A549 treated with AZD2906 at 1 μM for 4 hours (cell line): ENCODE results near the gene TAF7. TPM values are rescaled to one million over a fixed set of nuclear protein-coding genes. Genes with fewer than 3 reads are reported as not detected.

Source experiments
- total RNA-seq: library from RNA; stranded (reverse); fragments of 200-300 nt; extraction: Qiagen RNA extraction; gene quantifications from 5 replicates; pipeline ENCODE4 v1.2.3, GENCODE V29; 2022

The TAF7 gene
- 59.3 to 79.3 TPM (median 67.9 TPM) in 5 replicates for total RNA-seq

DNA sequence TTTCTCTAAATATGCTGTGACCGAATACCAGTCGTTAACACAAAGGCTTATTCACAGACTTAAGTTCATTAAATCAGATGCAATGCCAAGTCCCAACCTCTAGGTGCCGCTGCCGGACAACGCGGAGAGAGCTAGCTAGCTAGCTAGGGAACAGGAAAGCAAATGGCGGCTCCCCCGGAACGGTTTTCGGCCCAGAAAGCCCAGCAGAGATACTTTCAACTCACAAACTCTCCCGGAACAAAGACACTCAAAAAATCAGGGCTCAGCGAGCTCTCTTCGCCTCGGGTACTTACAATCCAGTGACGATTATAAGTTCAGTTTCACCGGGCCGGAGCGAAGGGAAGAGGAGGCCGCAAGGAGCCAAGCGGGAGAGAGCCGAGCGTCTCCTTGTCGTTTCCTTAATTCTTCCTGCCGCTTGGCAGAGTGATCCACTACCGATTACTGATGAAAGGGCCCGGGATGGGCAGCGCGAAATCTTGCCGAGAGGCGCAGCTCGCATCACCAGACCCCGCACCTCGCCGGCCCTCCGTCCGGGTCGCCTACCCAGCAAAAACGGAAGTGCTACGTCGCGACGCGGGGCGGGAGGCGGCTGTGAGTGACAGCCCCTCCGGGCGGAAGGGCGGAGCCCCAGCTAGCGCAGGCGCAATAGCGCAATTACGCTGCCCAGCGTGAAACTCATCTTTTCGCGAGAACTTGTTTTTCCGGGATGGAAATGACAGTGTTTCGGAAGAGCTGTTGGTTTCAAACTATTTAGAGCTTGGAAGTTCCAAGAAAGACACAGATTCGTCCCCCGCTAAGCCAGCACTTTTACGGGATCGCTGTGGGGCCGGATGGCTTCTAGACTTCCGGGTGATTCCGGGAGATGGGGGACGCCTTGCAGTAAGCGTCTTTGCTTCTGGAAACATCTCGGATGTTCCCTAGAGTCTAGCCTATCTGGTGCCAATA, at the start of gene TAF7:
Gene TAF7, minus strand, starts transcription at position 560 of the 945 bp plus-strand sequence. CDS start 740 bp downstream, outside the sequence.

GRCh38 chr5:141363952-141364660, 43.5 kb upstream of the TAF7 start, which contains the start of gene PCDHGA5:
Gene PCDHGA5, plus strand, starts transcription at chr5:141364162. Its CDS starts 169 bp downstream, at chr5:141364331.

DNA sequence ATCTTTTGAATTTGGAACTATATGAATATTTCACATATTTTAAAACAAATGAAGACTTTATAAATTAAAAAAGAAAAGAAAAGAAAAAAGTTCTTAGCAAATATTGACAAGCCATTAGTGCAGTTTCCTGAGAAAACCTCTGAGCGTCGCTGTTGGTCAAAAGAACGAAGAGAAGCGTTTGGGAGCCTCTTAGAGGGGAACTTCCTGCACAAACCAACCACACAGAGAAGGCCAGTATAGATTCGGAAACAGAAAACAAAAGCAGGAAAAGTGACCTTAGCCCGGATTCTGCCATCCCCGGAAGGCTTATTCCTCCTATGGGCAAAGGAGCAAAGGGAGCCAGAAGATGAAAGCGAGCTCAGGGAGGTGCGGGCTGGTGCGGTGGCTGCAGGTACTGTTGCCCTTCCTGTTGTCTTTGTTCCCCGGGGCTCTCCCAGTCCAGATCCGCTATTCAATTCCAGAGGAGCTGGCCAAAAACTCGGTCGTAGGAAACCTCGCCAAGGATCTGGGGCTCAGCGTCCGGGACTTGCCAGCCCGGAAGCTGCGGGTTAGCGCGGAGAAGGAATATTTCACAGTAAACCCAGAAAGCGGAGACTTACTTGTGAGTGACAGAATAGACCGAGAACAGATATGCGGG, 39.3 kb upstream of the TAF7 start, which contains the start of gene PCDHGB2:
Gene PCDHGB2, plus strand, starts transcription at position 205 of the 637 bp plus-strand sequence. Its CDS starts 142 bp downstream, at position 347.

GRCh38 chr5:141354900-141355469, 34.4 kb upstream of the TAF7 start, which contains the start of gene PCDHGA4:
Gene PCDHGA4, plus strand, starts transcription at chr5:141355021. Its CDS starts 87 bp downstream, at chr5:141355108.

GRCh38 chr5:141349917-141350619, 29.5 kb upstream of the TAF7 start, which contains the start of gene PCDHGB1:
Gene PCDHGB1, plus strand, starts transcription at chr5:141350099. Its CDS starts 162 bp downstream, at chr5:141350261.

DNA sequence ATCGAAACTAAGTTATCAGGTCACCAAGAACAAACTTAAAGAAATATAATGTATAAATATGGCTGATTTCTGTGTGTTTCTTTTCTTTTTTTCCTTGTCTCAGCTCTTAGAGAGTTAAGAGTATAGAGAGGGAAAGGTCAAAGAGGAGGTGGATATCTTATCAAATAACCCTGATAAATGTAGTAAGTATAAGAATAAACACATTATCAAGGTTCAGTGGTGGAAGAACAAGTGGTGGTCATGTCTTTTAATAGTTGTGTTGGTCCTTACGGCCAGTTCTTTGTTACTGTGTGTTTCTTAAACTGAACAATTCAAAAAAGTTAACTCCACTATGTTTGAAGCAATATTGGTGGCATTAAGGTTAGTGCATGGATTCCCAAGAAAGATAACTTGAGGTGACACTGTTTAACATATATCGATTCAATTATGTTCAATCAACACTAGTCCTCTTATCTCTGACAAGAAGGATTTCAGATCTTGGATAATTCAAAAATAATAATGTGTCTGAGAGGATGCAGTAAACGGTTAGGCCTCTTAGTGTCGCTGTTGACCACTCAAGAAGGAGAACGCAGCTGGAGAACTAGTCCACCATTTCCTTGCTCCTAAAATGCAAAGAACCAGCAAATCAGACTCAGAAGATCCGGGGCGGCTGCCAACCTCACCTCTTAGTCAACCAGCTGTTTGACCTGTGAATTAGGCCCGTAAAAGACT, 22.8 kb upstream of the TAF7 start, which contains the start of gene PCDHGA3:
Gene PCDHGA3, plus strand, starts transcription at position 588 of the 711 bp plus-strand sequence. CDS start 205 bp downstream, outside the sequence.

GRCh38 chr5:141338538-141339306, 18.1 kb upstream of the TAF7 start, which contains the start of gene PCDHGA2:
Gene PCDHGA2, plus strand, starts transcription at chr5:141338760.

DNA sequence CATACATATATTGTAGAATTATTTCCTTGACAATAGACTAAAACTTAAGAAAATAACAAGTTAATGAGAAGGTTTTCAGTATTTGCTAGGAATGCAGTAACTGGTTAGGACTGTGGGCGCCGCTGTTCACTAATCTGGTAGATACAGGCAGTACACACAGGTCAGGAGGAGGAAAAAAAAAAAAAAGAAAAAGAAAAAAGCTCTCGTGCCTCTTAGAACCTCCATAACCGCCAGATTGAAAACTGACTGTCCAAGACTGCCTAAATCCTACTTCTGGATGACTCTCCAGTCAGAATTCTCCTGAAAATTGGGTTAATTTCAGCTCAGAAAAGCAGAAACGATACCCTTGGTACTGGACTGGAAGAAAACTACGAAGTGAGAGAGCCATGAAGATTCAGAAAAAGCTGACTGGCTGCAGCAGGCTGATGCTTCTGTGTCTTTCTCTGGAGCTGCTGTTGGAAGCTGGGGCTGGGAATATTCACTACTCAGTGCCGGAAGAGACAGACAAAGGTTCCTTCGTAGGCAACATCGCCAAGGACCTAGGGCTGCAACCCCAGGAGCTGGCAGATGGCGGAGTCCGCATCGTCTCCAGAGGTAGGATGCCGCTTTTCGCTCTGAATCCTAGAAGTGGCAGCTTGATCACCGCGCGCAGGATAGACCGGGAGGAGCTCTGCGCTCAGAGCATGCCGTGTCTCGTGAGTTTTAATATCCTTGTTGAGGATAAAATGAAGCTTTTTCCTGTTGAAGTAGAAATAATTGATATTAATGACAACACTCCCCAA, 9.9 kb upstream of the TAF7 start, which contains the start of gene PCDHGA1:
Gene PCDHGA1, plus strand, starts transcription at position 216 of the 782 bp plus-strand sequence.

GRCh38 chr5:141303756-141304155, 16.8 kb downstream of the TAF7 start, which contains the start of gene SLC25A2:
Gene SLC25A2, minus strand, starts transcription at chr5:141304049. Its CDS starts 184 bp downstream, at chr5:141303865.

Other genes with a start within 250 kb of the TAF7 start
- 2.6 to 5.2 TPM (median 3.4 TPM) in 5 replicates for gene PCDHB2, start 226.2 kb downstream of the TAF7 start, total RNA-seq
- gene PCDHB3, start 220.3 kb downstream of the TAF7 start, total RNA-seq: 0.02 to 0.03 TPM (median 0.02 TPM) in 3 of 5 replicates, not detected in the others
- gene PCDHB4, start 199.0 kb downstream of the TAF7 start, total RNA-seq: 0.03 to 0.12 TPM (median 0.06 TPM) in 5 replicates
- gene PCDHB5, start 185.6 kb downstream of the TAF7 start, total RNA-seq: 1.3 to 1.7 TPM (median 1.4 TPM) in 5 replicates
- 0.84 to 1.1 TPM (median 0.90 TPM) in 5 replicates for gene PCDHB6, start 170.7 kb downstream of the TAF7 start, total RNA-seq
- gene PCDHB7, start 148.1 kb downstream of the TAF7 start, total RNA-seq: 0.01 to 0.03 TPM (median 0.02 TPM) in 3 of 5 replicates, not detected in the others
- gene PCDHB8, start 143.0 kb downstream of the TAF7 start, total RNA-seq: 0.24 to 0.28 TPM (median 0.26 TPM) in 5 replicates
- gene PCDHB16, start 138.4 kb downstream of the TAF7 start, total RNA-seq: 0.02 to 0.13 TPM (median 0.06 TPM) in 5 replicates
- gene PCDHB9, start 133.6 kb downstream of the TAF7 start, total RNA-seq: 0.01 to 0.09 TPM (median 0.02 TPM) in 4 of 5 replicates, not detected in the other
- 0.02 to 0.06 TPM (median 0.03 TPM) in 3 of 5 replicates, not detected in the others for gene PCDHB10, start 128.4 kb downstream of the TAF7 start, total RNA-seq
- 0.05 to 0.08 TPM (median 0.07 TPM) in 5 replicates for gene PCDHB11, start 121.2 kb downstream of the TAF7 start, total RNA-seq
- gene PCDHB12, start 112.1 kb downstream of the TAF7 start, total RNA-seq: 0.01 to 0.02 TPM in 2 of 5 replicates, not detected in the others
- 0.03 to 0.08 TPM (median 0.06 TPM) in 5 replicates for gene PCDHB13, start 106.9 kb downstream of the TAF7 start, total RNA-seq
- gene PCDHB14, start 97.4 kb downstream of the TAF7 start, total RNA-seq: 0.03 to 0.09 TPM (median 0.06 TPM) in 5 replicates
- 0.03 to 0.13 TPM (median 0.07 TPM) in 5 replicates for gene PCDHB15, start 75.4 kb downstream of the TAF7 start, total RNA-seq
- not detected in 5 replicates for gene SLC25A2, start 16.7 kb downstream of the TAF7 start, total RNA-seq
- gene PCDHGA1, start 9.7 kb upstream of the TAF7 start, total RNA-seq: 0.23 to 0.32 TPM (median 0.27 TPM) in 5 replicates
- 0.40 to 0.74 TPM (median 0.53 TPM) in 5 replicates for gene PCDHGA2, start 18.0 kb upstream of the TAF7 start, total RNA-seq
- 0.02 to 0.03 TPM in 2 of 5 replicates, not detected in the others for gene PCDHGA3, start 23.0 kb upstream of the TAF7 start, total RNA-seq
- 1.4 to 1.9 TPM (median 1.7 TPM) in 5 replicates for gene PCDHGB1, start 29.3 kb upstream of the TAF7 start, total RNA-seq
- 0.06 to 0.13 TPM (median 0.11 TPM) in 5 replicates for gene PCDHGA4, start 34.2 kb upstream of the TAF7 start, total RNA-seq
- gene PCDHGB2, start 39.2 kb upstream of the TAF7 start, total RNA-seq: 0.05 to 0.08 TPM (median 0.07 TPM) in 5 replicates
- gene PCDHGA5, start 43.4 kb upstream of the TAF7 start, total RNA-seq: 0.13 to 0.17 TPM (median 0.16 TPM) in 5 replicates
- gene PCDHGB3, start 49.5 kb upstream of the TAF7 start, total RNA-seq: 0.11 to 0.23 TPM (median 0.14 TPM) in 5 replicates
- 0.11 to 0.28 TPM (median 0.24 TPM) in 5 replicates for gene PCDHGA6, start 53.1 kb upstream of the TAF7 start, total RNA-seq
- 0.71 to 1.2 TPM (median 0.76 TPM) in 5 replicates for gene PCDHGA7, start 62.0 kb upstream of the TAF7 start, total RNA-seq
- gene PCDHGB4, start 66.9 kb upstream of the TAF7 start, total RNA-seq: 0.81 to 1.0 TPM (median 0.92 TPM) in 5 replicates
- 0.02 to 0.03 TPM (median 0.02 TPM) in 4 of 5 replicates, not detected in the other for gene PCDHGA8, start 71.8 kb upstream of the TAF7 start, total RNA-seq
- gene PCDHGB5, start 77.2 kb upstream of the TAF7 start, total RNA-seq: 1.9 to 2.5 TPM (median 2.2 TPM) in 5 replicates
- 0.03 to 0.05 TPM (median 0.05 TPM) in 5 replicates for gene PCDHGA9, start 82.0 kb upstream of the TAF7 start, total RNA-seq
- 0.09 to 0.13 TPM (median 0.10 TPM) in 5 replicates for gene PCDHGB6, start 87.2 kb upstream of the TAF7 start, total RNA-seq
- gene PCDHGA10, start 92.2 kb upstream of the TAF7 start, total RNA-seq: 0.02 to 0.03 TPM in 2 of 5 replicates, not detected in the others
- gene PCDHGB7, start 96.9 kb upstream of the TAF7 start, total RNA-seq: 0.03 to 0.13 TPM (median 0.07 TPM) in 3 of 5 replicates, not detected in the others
- not detected in 5 replicates for gene PCDHGA11, start 100.3 kb upstream of the TAF7 start, total RNA-seq
- gene PCDHGA12, start 109.7 kb upstream of the TAF7 start, total RNA-seq: 0.01 TPM in 1 of 5 replicates, not detected in the others
- 5.0 to 6.6 TPM (median 5.7 TPM) in 5 replicates for gene PCDHGC3, start 155.2 kb upstream of the TAF7 start, total RNA-seq
- gene PCDHGC4, start 164.2 kb upstream of the TAF7 start, total RNA-seq: 0.02 to 0.07 TPM in 2 of 5 replicates, not detected in the others
- gene PCDHGC5, start 168.3 kb upstream of the TAF7 start, total RNA-seq: 0.02 to 0.03 TPM in 2 of 5 replicates, not detected in the others